Measurements from ENCODE around the gene PSMB7. TPM values are rescaled to one million over a fixed set of nuclear protein-coding genes. Genes with fewer than 3 reads are reported as not detected.

Gene PSMB7
- total RNA-seq, 3 donors from 2014 or later (not counting 1 experiment from before 2014, with no cell fraction given): 75.6 to 75.9 (median 75.8) TPM

DNA sequence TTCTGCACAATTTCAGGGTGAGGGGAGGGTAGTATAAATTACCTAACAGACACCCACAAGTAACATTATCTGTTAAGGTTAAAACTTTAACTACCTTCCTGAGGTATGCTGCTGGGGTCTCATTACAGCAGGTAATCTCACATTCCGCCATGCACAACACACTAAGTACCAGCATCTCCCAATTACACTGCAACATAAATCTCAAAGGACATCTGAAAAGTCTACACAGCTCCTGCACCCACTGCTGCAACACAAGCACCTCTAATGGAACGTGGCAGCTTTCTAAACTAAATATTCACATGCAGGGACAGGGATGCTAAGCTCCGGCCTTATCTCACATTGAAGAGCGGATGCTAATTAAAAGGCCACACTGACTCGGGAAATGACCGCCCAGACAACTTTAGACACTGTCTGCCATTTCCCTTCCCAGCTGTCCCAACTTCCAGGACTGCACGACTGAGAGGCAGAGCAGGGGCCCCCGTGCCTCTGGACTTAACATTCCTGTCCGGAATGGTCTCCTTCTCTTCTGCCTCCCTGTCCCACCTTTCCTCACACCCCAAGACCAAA is 45.9 kb downstream of the PSMB7 start:
- H3K36me3 Mint-ChIP-seq: no peaks in the 10 kb centered on the region
- H3K9me3 Mint-ChIP-seq: no peaks in the 10 kb centered on the region
- no peaks in the 10 kb centered on the region for H3K9me3 ChIP-seq (ENCODE audit: control insufficient read depth, insufficient read depth, low read length)
- H3K36me3 ChIP-seq (ENCODE audit: control insufficient read depth, insufficient read depth, low read length): peaks cover 2% of the 10 kb centered on the region
- intact Hi-C loops (cut with micrococcal nuclease): no loop called here
- H3K4me3 ChIP-seq (ENCODE audit: low read length): no peak overlapping the region
- ATAC-seq: no peak
- H3K4me1 ChIP-seq (ENCODE audit: control insufficient read depth, insufficient read depth, low read length): no peaks in the 10 kb centered on the region
- peaks cover 63 to 70% of the 10 kb centered on the region in 2 donors for H3K4me1 Mint-ChIP-seq
- H3K27me3 Mint-ChIP-seq (ENCODE audit: low read depth in 2 of 2): no peaks in the 10 kb centered on the region
- no peak for DNase-seq
- no peak overlapping the region for H3K27ac ChIP-seq (ENCODE audit: low read length)
- no peak overlapping the region for H3K4me3 Mint-ChIP-seq
- peak overlapping the region in 1 of 2 donors; percentile 41 for H3K27ac Mint-ChIP-seq
- TF ChIP-seq CTCF (IDR thresholded peaks at IDR 0.05): no peak
- no peaks in the 10 kb centered on the region for H3K27me3 ChIP-seq (ENCODE audit: control insufficient read depth, insufficient read depth, low read length)
- WGBS (ENCODE audit: insufficient coverage): 99% methylated on average over 9 of the region's 9 CpGs

DNA sequence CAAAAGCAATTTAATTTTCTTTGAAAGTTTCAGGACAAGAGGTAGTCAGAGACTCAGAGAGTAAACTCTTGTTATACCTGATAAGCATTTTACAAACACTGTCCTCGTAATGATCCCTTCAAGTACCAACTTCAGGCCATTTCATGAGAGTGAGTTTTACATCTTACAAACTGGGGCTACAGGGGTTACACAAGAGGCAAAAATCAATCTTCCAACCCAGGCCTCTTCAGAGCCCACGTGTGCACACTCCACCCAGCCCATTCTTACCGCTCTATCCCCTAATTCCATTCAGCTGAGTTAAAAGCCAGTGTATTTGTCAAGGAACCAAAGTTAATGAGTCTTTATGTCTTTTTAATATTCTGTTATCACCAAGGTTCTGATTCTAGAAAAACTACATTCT is 46.5 kb downstream of the PSMB7 start:
- peaks cover 2% of the 10 kb centered on the region for H3K36me3 ChIP-seq (ENCODE audit: control insufficient read depth, insufficient read depth, low read length)
- H3K9me3 ChIP-seq (ENCODE audit: control insufficient read depth, insufficient read depth, low read length): no peaks in the 10 kb centered on the region
- 88% methylated on average over 3 of the region's 3 CpGs for WGBS (ENCODE audit: insufficient coverage)
- Mint-ChIP-seq H3K27me3 (ENCODE audit: low read depth in 2 of 2) (no peaks in the 10 kb centered on the region), H3K4me1 (peaks cover 68 to 75% of the 10 kb centered on the region in 2 donors), H3K9me3 (no peaks in the 10 kb centered on the region), H3K27ac (peak overlapping the region in 1 of 2 donors; percentile 41), H3K36me3 (no peaks in the 10 kb centered on the region), H3K4me3 (no peak overlapping the region)
- DNase-seq (no peak), ATAC-seq (no peak)
- intact Hi-C loops (cut with micrococcal nuclease): no loop called here
- H3K4me1 ChIP-seq (ENCODE audit: control insufficient read depth, insufficient read depth, low read length): no peaks in the 10 kb centered on the region
- H3K27ac ChIP-seq (ENCODE audit: low read length): no peak overlapping the region
- no peak overlapping the region for H3K4me3 ChIP-seq (ENCODE audit: low read length)
- TF ChIP-seq CTCF (IDR thresholded peaks at IDR 0.05): no peak
- no peaks in the 10 kb centered on the region for H3K27me3 ChIP-seq (ENCODE audit: control insufficient read depth, insufficient read depth, low read length)

DNA sequence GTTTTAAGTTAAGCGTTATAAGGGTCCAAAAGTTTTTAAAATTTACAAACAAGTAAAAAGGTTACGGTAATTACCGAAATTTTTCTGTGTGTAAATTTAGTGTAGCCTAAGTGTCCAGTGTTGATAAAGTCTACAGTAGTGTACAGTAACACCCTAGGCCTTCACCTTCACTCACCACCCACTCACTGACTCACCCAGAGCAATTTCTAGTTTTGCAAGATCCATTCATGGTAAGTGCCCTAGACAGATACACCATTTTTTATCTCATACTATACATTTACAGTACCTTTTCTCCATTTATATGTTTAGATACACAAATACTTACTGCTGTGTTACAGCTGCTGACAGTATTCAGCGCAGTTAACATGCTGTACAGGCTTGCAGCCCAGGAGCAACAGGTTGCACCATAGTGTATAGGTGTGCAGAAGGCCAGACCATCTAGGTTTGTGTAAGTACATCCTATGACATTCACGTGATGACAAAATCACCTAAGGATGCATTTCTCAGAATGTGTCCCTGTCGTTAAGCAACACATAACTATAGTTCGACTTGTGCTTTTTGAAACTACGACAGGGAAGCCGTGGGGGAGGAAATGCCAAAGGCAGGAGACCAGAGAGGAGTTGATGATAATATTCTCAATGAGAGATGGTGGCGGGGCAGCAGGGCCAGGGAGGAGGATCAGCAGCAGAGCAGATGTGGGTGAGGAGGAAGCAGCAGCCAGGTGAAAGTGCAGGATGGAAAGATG is 48.6 kb downstream of the PSMB7 start:
- WGBS (ENCODE audit: insufficient coverage): 92% methylated on average over 8 of the region's 10 CpGs
- Mint-ChIP-seq H3K27ac (peak overlapping the region in 1 of 2 donors; percentile 13), H3K4me3 (no peak overlapping the region), H3K4me1 (peaks cover 63 to 68% of the 10 kb centered on the region in 2 donors), H3K36me3 (no peaks in the 10 kb centered on the region), H3K27me3 (ENCODE audit: low read depth in 2 of 2) (no peaks in the 10 kb centered on the region), H3K9me3 (no peaks in the 10 kb centered on the region)
- intact Hi-C loops (cut with micrococcal nuclease): no loop called here
- Histone ChIP-seq H3K4me3 (ENCODE audit: low read length) (no peak overlapping the region), H3K36me3 (ENCODE audit: control insufficient read depth, insufficient read depth, low read length) (no peaks in the 10 kb centered on the region), H3K27me3 (ENCODE audit: control insufficient read depth, insufficient read depth, low read length) (no peaks in the 10 kb centered on the region), H3K9me3 (ENCODE audit: control insufficient read depth, insufficient read depth, low read length) (no peaks in the 10 kb centered on the region), H3K4me1 (ENCODE audit: control insufficient read depth, insufficient read depth, low read length) (no peaks in the 10 kb centered on the region), H3K27ac (ENCODE audit: low read length) (no peak overlapping the region)
- TF ChIP-seq CTCF (IDR thresholded peaks at IDR 0.05): no peak
- ATAC-seq (no peak), DNase-seq (no peak)

Measured in natural killer cell (primary cell).